ENCODE measurements around the gene MED15.

DNA sequence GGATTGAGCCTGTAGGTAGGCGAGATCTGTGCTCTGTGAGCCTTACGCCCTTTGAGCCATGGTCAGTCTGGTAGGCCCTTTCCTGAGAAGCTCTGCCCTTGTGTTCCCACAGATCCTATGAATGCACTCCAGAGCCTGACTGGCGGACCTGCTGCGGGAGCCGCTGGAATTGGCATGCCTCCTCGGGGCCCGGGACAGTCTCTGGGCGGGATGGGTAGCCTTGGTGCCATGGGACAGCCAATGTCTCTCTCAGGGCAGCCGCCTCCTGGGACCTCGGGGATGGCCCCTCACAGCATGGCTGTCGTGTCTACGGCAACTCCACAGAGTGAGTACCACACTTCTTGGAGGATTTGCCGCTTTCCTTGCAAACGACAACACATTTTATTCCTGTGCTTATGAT lies 47.4 kb downstream of the MED15 start:
- TF ChIP-seq CTCF (IDR thresholded peaks at IDR 0.05) (no peak), POLR2AphosphoS5 (IDR thresholded peaks at IDR 0.05) (no peak), POLR2A (IDR thresholded peaks at IDR 0.05) (no peak)

Data from sigmoid colon (tissue), 4 donors.